Measurements from ENCODE around the gene NRXN3.

The NRXN3 gene

DNA sequence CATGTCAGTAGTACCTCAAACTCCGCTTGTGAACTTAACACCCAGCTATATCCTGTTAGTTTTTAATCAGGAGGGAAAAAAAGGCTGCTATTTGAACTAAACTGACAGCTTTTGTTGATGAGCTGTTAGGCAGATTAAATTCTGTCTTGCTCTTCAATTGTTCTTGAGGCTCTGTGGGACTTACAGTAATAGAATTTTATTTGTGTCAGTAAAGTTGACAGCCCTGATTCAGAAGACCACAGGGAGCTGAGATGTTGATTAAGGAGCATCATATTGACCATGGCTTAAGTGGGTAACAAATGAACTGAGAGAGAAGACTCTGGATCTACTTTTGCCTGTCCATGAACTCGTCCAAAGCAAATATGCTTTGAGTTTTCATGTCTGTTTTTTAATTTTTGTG lies 1418.2 kb downstream of the NRXN3 start:
- no peak for TF ChIP-seq CTCF (IDR thresholded peaks at IDR 0.05; ENCODE audit: low read depth, low read length, missing control alignments)
- no peak for DNase-seq (ENCODE audit: extremely low read depth, low read depth)
- H3K4me3 ChIP-seq (replicated peaks; ENCODE audit: low read depth, low read length): no peak overlapping the region

- no peak overlapping the region for H3K4me3 ChIP-seq (replicated peaks; ENCODE audit: low read depth, low read length)
- no peak for DNase-seq (ENCODE audit: extremely low read depth, low read depth)
- no peak for TF ChIP-seq CTCF (IDR thresholded peaks at IDR 0.05; ENCODE audit: low read depth, low read length, missing control alignments)
Measured at GRCh38 chr14:79596551-79596950, 1426.4 kb downstream of the NRXN3 start.

- DNase-seq (ENCODE audit: extremely low read depth, low read depth): no peak
- TF ChIP-seq CTCF (IDR thresholded peaks at IDR 0.05; ENCODE audit: low read depth, low read length, missing control alignments): no peak
- no peak overlapping the region for H3K4me3 ChIP-seq (replicated peaks; ENCODE audit: low read depth, low read length)
Measured at GRCh38 chr14:79597566-79597965, 1427.4 kb downstream of the NRXN3 start.

DNA sequence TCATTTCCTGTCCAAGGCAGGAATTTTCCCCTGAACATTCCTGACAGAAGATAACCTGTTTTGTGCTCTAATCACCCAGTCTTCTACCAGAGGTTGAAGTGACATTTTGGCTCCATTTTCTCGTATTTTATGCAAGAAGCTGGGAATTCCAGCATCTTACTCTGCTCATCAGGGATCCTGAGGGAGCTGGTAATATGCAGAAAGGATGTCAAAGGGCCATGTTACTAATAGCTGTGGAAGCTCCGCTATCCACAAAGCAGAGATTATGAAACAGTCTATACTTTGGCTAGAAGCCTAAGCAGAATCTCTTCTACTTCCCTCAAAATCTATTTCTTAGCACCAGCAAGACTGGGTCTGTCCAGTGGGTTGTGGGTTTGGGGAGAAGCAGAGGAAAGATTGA lies 1428.2 kb downstream of the NRXN3 start:
- no peak for TF ChIP-seq CTCF (IDR thresholded peaks at IDR 0.05; ENCODE audit: low read depth, low read length, missing control alignments)
- DNase-seq (ENCODE audit: extremely low read depth, low read depth): no peak
- H3K4me3 ChIP-seq (replicated peaks; ENCODE audit: low read depth, low read length): no peak overlapping the region

- no peak for DNase-seq (ENCODE audit: extremely low read depth, low read depth)
- TF ChIP-seq CTCF (IDR thresholded peaks at IDR 0.05; ENCODE audit: low read depth, low read length, missing control alignments): no peak
- H3K4me3 ChIP-seq (replicated peaks; ENCODE audit: low read depth, low read length): no peak overlapping the region
Measured at GRCh38 chr14:79599239-79599638, 1429.1 kb downstream of the NRXN3 start.

GRCh38 chr14:79600406-79600805 lies 1430.2 kb downstream of the NRXN3 start:
- H3K4me3 ChIP-seq (replicated peaks; ENCODE audit: low read depth, low read length): no peak overlapping the region
- DNase-seq (ENCODE audit: extremely low read depth, low read depth): no peak
- TF ChIP-seq CTCF (IDR thresholded peaks at IDR 0.05; ENCODE audit: low read depth, low read length, missing control alignments): no peak

- no peak for DNase-seq (ENCODE audit: extremely low read depth, low read depth)
- H3K4me3 ChIP-seq (replicated peaks; ENCODE audit: low read depth, low read length): no peak overlapping the region
- no peak for TF ChIP-seq CTCF (IDR thresholded peaks at IDR 0.05; ENCODE audit: low read depth, low read length, missing control alignments)
Measured at GRCh38 chr14:79601579-79601978, 1431.4 kb downstream of the NRXN3 start.

Data from HFF-Myc (cell line).